A549 (cell line): ENCODE results near the gene TMEM267. TPM values are rescaled to one million over a fixed set of nuclear protein-coding genes. Genes with fewer than 3 reads are reported as not detected.

Experiments used
- polyA plus RNA-seq, 4 experiments: library from polyadenylated mRNA; depleted of rRNA in 3 of 4; stranded (reverse); fragments of >200 nt; fragmentation: RNase III in 1 of 4; extraction: RNeasy Plus Mini Kit Qiagen cat#74134 plus additional on column Dnase treatment in 1 of 4; gene quantifications; 2 replicates in 3 of 4; 3 replicates in 1 of 4; pipeline ENCODE4 v1.2.3, GENCODE V29; 2011 to 2017

Gene TMEM267
- polyA plus RNA-seq, 2 of the 4 experiments (the other 2 are of a cell fraction), result 15.8 to 46.1 TPM

Other genes starting within 250 kb of the TMEM267 start
- gene HMGCS1, start 170.5 kb downstream of the TMEM267 start, polyA plus RNA-seq (2011; rRNA removed), result 54.1 and 72.8 TPM in 2 replicates
- gene HMGCS1, start 170.5 kb downstream of the TMEM267 start, polyA plus RNA-seq (2017; fragmentation: RNase III; extraction: RNeasy Plus Mini Kit Qiagen cat#74134 plus additional on column Dnase treatment), result 51.3 to 64.8 TPM (median 60.3 TPM) in 3 replicates
- gene CCL28, start 71.5 kb downstream of the TMEM267 start, polyA plus RNA-seq (2011; rRNA removed), result 0.39 and 0.50 TPM in 2 replicates
- gene CCL28, start 71.5 kb downstream of the TMEM267 start, polyA plus RNA-seq (2017; fragmentation: RNase III; extraction: RNeasy Plus Mini Kit Qiagen cat#74134 plus additional on column Dnase treatment), result 0.09 to 0.15 TPM (median 0.13 TPM) in 3 replicates
- 11.8 and 16.1 TPM in 2 replicates for gene C5orf34, start 31.3 kb upstream of the TMEM267 start, polyA plus RNA-seq (2011; rRNA removed)
- 7.1 to 7.7 TPM (median 7.6 TPM) in 3 replicates for gene C5orf34, start 31.3 kb upstream of the TMEM267 start, polyA plus RNA-seq (2017; fragmentation: RNase III; extraction: RNeasy Plus Mini Kit Qiagen cat#74134 plus additional on column Dnase treatment)
- 188 and 198 TPM in 2 replicates for gene PAIP1, start 73.2 kb upstream of the TMEM267 start, polyA plus RNA-seq (2011; rRNA removed)
- gene PAIP1, start 73.2 kb upstream of the TMEM267 start, polyA plus RNA-seq (2017; fragmentation: RNase III; extraction: RNeasy Plus Mini Kit Qiagen cat#74134 plus additional on column Dnase treatment), result 84.6 to 89.6 TPM (median 86.7 TPM) in 3 replicates
- 35.5 and 36.3 TPM in 2 replicates for gene NNT, start 119.3 kb upstream of the TMEM267 start, polyA plus RNA-seq (2011; rRNA removed)
- gene NNT, start 119.3 kb upstream of the TMEM267 start, polyA plus RNA-seq (2017; fragmentation: RNase III; extraction: RNeasy Plus Mini Kit Qiagen cat#74134 plus additional on column Dnase treatment), result 13.5 to 16.5 TPM (median 15.2 TPM) in 3 replicates